A549 (cell line): ENCODE measurements around the gene CLDN4. TPM values are rescaled to one million over a fixed set of nuclear protein-coding genes. Genes with fewer than 3 reads are reported as not detected.
A peak's percentile ranks its signal among the peaks of the same experiment; 100 is the strongest.

Experiments used
- ATAC-seq, 2 experiments: fragments of 200-7000 bp in 1 of 2; fragments of >200 bp in 1 of 2; cut with Nextera tagmentation in 1 of 2; cut with Tn5 transposase in 1 of 2; 3 replicates each; pipeline versions ENCODE4 v1.8.0 to v1.9.1; 2018 to 2020; ENCODE audit warnings: mild to moderate bottlenecking in 1 of 2, moderate library complexity in 1 of 2
- CTCF ChIA-PET: fragments of 300-600 bp; sonication (Branson Sonifier 250); formaldehyde crosslinking; extraction: SDS; loops from one replicate; lab custom pipeline; 2021; ENCODE audit warnings: antibody characterized with exemption, inconsistent platforms; lab: Yijun Ruan, JAX
- POLR2A ChIA-PET: fragments of 350-600 bp; formaldehyde crosslinking; extraction: SDS; loops from one replicate; lab custom pipeline; 2021; ENCODE audit warnings: antibody characterized with exemption, inconsistent platforms; lab: Yijun Ruan, JAX
- DNase-seq, 2 experiments: peaks; one replicate each; pipeline versions ENCODE4 v3.0.0 to v3.0.0-alpha.2; 2011 to 2016; ENCODE audit warnings: low read depth in 1 of 2, low spot score in 1 of 2
- FAIRE-seq: peaks from 2 replicates; lab custom pipeline; 2011; peaks lifted over from hg19 to GRCh38; lab: Jason Lieb, UNC
- H3K27ac ChIP-seq, 2 experiments: fragments of >200 bp; sonication (Bioruptor Twin); formaldehyde crosslinking; 3 replicates each; pipeline ENCODE4 v1.5.1; 2016 to 2017
- H3K4me1 ChIP-seq: fragments of >200 bp; sonication (Bioruptor Twin); formaldehyde crosslinking; 3 replicates; pipeline ENCODE4 v1.6.1; 2016
- H3K4me2 ChIP-seq: fragments of >200 bp; sonication (Bioruptor Twin); formaldehyde crosslinking; 3 replicates; pipeline ENCODE4 v1.6.1; 2016
- H3K4me3 ChIP-seq: fragments of >200 bp; sonication (Bioruptor Twin); formaldehyde crosslinking; 3 replicates; pipeline ENCODE4 v1.5.1; 2016
- H3K9me3 ChIP-seq: fragments of >200 bp; sonication (Bioruptor Twin); formaldehyde crosslinking; 3 replicates; pipeline ENCODE4 v1.6.1; 2016
- BHLHE40 ChIP-seq: IDR thresholded peaks from 2 replicates; pipeline ENCODE4 v1.6.1; 2012; ENCODE audit warnings: low read depth, low read length, inconsistent platforms
- CBX2 ChIP-seq: fragments of 200-600 bp; sonication (generic); IDR thresholded peaks from 2 replicates; pipeline ENCODE4 v1.6.1; 2016; ENCODE audit warnings: low read depth, mild to moderate bottlenecking, borderline replicate concordance
- CEBPB ChIP-seq, 2 experiments: fragments of >200 bp in 1 of 2; sonication (Bioruptor Twin) in 1 of 2; formaldehyde crosslinking in 1 of 2; IDR thresholded peaks; 2 replicates each; pipeline ENCODE4 v1.6.1; 2012 to 2016
- CHD4 ChIP-seq: fragments of 200-600 bp; sonication (generic); IDR thresholded peaks from 2 replicates; pipeline ENCODE4 v1.6.1; 2016; ENCODE audit warnings: antibody characterized with exemption, mild to moderate bottlenecking, borderline replicate concordance
- EP300 ChIP-seq, 2 experiments: fragments of >200 bp; sonication (Bioruptor Twin); formaldehyde crosslinking; IDR thresholded peaks; 2 replicates in 1 of 2; 3 replicates in 1 of 2; pipeline ENCODE4 v1.6.1; 2016 to 2017
- ESRRA ChIP-seq: fragments of 150-350 bp; IDR thresholded peaks from 2 replicates; pipeline ENCODE4 v1.6.1; 2014; ENCODE audit warnings: mild to moderate bottlenecking, low read length, borderline replicate concordance
- FOSB ChIP-seq: fragments of 250-450 bp; sonication (Bioruptor Pico); IDR thresholded peaks from 2 replicates; pipeline ENCODE4 v1.5.0; 2020; ENCODE audit warnings: mild to moderate bottlenecking, moderate library complexity
- FOXS1 ChIP-seq: fragments of 250-450 bp; sonication (Bioruptor Pico); IDR thresholded peaks from 2 replicates; pipeline ENCODE4 v1.5.0; 2020; ENCODE audit warnings: mild to moderate bottlenecking, moderate library complexity
- GATA3 ChIP-seq: IDR thresholded peaks from 2 replicates; pipeline ENCODE4 v1.6.1; 2012; ENCODE audit warnings: borderline replicate concordance
- HDAC2 ChIP-seq: fragments of 200-600 bp; sonication (generic); IDR thresholded peaks from 2 replicates; pipeline ENCODE4 v1.6.1; 2016
- HOXA7 ChIP-seq: fragments of 250-450 bp; sonication (Bioruptor Pico); IDR thresholded peaks from 2 replicates; pipeline ENCODE4 v1.5.0; 2020; ENCODE audit warnings: mild to moderate bottlenecking, moderate library complexity
- HOXB13 ChIP-seq: fragments of 250-450 bp; sonication (Bioruptor Pico); IDR thresholded peaks from 2 replicates; pipeline ENCODE4 v1.5.0; 2020; ENCODE audit warnings: low read depth, mild to moderate bottlenecking, moderate library complexity
- KDM1A ChIP-seq: fragments of 200-600 bp; sonication (generic); IDR thresholded peaks from 2 replicates; pipeline ENCODE4 v1.6.1; 2016; ENCODE audit warnings: low read depth, mild to moderate bottlenecking
- KDM5A ChIP-seq: fragments of 200-600 bp; sonication (generic); IDR thresholded peaks from 2 replicates; pipeline ENCODE4 v1.6.1; 2016; ENCODE audit warnings: antibody characterized with exemption, mild to moderate bottlenecking
- MAFK ChIP-seq: fragments of 450-650 bp; IDR thresholded peaks from 2 replicates; pipeline ENCODE4 v1.6.1; 2014; ENCODE audit not compliant: partially characterized antibody
- MAZ ChIP-seq: fragments of 150-350 bp; IDR thresholded peaks from 2 replicates; pipeline ENCODE4 v1.6.1; 2014; ENCODE audit warnings: antibody characterized with exemption, low read depth, low read length, borderline replicate concordance
- MYC ChIP-seq: IDR thresholded peaks from 2 replicates; pipeline ENCODE4 v1.6.1; 2012; ENCODE audit warnings: mild to moderate bottlenecking, inconsistent platforms, low read length, improper control_type of control experiment, borderline replicate concordance
- NPAS2 ChIP-seq: fragments of 250-450 bp; sonication (Bioruptor Pico); IDR thresholded peaks from 2 replicates; pipeline ENCODE4 v1.8.0; 2022; ENCODE audit warnings: mild to moderate bottlenecking, moderate library complexity, borderline replicate concordance
- NR3C1 ChIP-seq: fragments of >200 bp; sonication (Bioruptor Twin); formaldehyde crosslinking; IDR thresholded peaks from 3 replicates; pipeline ENCODE4 v1.6.1; 2017
- POLR2A ChIP-seq: IDR thresholded peaks from 2 replicates; pipeline ENCODE4 v1.6.1; 2012; ENCODE audit warnings: mild to moderate bottlenecking, low read length
- POLR2AphosphoS2 ChIP-seq: conservative IDR thresholded peaks from 2 replicates; pipeline ENCODE4 v1.6.1; 2012; ENCODE audit warnings: low read length, improper control_type of control experiment, inconsistent platforms
- RAD21 ChIP-seq, 2 experiments: fragments of >200 bp in 1 of 2; sonication (Bioruptor Twin) in 1 of 2; formaldehyde crosslinking in 1 of 2; IDR thresholded peaks in 1 of 2; conservative IDR thresholded peaks in 1 of 2; 2 replicates in 1 of 2; 3 replicates in 1 of 2; pipeline ENCODE4 v1.6.1; 2012 to 2018; ENCODE audit warnings: inconsistent platforms in 1 of 2
- RCOR1 ChIP-seq: fragments of 150-350 bp; IDR thresholded peaks from 2 replicates; pipeline ENCODE4 v1.6.1; 2014; ENCODE audit warnings: antibody characterized with exemption, low read length, low read depth
- SMC3 ChIP-seq: fragments of >200 bp; sonication (Bioruptor Twin); formaldehyde crosslinking; IDR thresholded peaks from 3 replicates; pipeline ENCODE4 v1.6.1; 2018; ENCODE audit warnings: inconsistent platforms
- SREBF2 ChIP-seq: fragments of 450-650 bp; IDR thresholded peaks from 2 replicates; pipeline ENCODE4 v1.6.1; 2014; ENCODE audit warnings: mild to moderate bottlenecking, moderate library complexity
- TFCP2L1 ChIP-seq: fragments of 250-450 bp; sonication (Bioruptor Pico); IDR thresholded peaks from 2 replicates; pipeline ENCODE4 v1.5.0; 2021; ENCODE audit warnings: mild to moderate bottlenecking
- ZC3H11A ChIP-seq: fragments of 450-650 bp; IDR thresholded peaks from 2 replicates; pipeline ENCODE4 v1.6.1; 2014; ENCODE audit warnings: antibody characterized with exemption, mild to moderate bottlenecking
- ZFP36 ChIP-seq: fragments of 450-650 bp; IDR thresholded peaks from 2 replicates; pipeline ENCODE4 v1.6.1; 2014; ENCODE audit warnings: borderline replicate concordance; ENCODE audit not compliant: partially characterized antibody
- ZSCAN20 ChIP-seq: fragments of 250-450 bp; sonication (Bioruptor Pico); IDR thresholded peaks from 2 replicates; pipeline ENCODE4 v1.8.0; 2022; ENCODE audit warnings: mild to moderate bottlenecking, moderate library complexity
- WGBS: methylation state at CpG from one replicate; pipeline ENCODE4 v1.1.6; 2017; ENCODE audit errors: missing lambda C conversion rate; 5-methylcytosine and 5-hydroxymethylcytosine counted together
- polyA plus RNA-seq, 4 experiments: library from polyadenylated mRNA; depleted of rRNA in 3 of 4; stranded (reverse); fragments of >200 nt; fragmentation: RNase III in 1 of 4; extraction: RNeasy Plus Mini Kit Qiagen cat#74134 plus additional on column Dnase treatment in 1 of 4; gene quantifications; 2 replicates in 3 of 4; 3 replicates in 1 of 4; pipeline ENCODE4 v1.2.3, GENCODE V29; 2011 to 2017
- TF ChIP-seq, protein P1 (sequence below): IDR thresholded peaks from 2 replicates; pipeline ENCODE4 v1.6.1; 2012; ENCODE audit warnings: low read depth, borderline replicate concordance
- TF ChIP-seq, protein P2 (sequence below): fragments of >200 bp; sonication (Bioruptor Twin); formaldehyde crosslinking; IDR thresholded peaks from 3 replicates; pipeline ENCODE4 v1.5.1; 2016
- TF ChIP-seq, protein P3 (sequence below): fragments of >200 bp; sonication (Bioruptor Twin); formaldehyde crosslinking; IDR thresholded peaks from 3 replicates; pipeline ENCODE4 v1.6.1; 2016
- TF ChIP-seq, protein P4 (sequence below): fragments of 250-450 bp; sonication (Bioruptor Pico); IDR thresholded peaks from 2 replicates; pipeline ENCODE4 v1.5.0; 2020; ENCODE audit warnings: low read depth, mild to moderate bottlenecking, moderate library complexity
- TF ChIP-seq, protein P5 (sequence below): IDR thresholded peaks from 2 replicates; pipeline ENCODE4 v1.6.1; 2012

Gene CLDN4
- polyA plus RNA-seq, 2 of the 4 experiments (the other 2 are of a cell fraction), result 1.5 to 2.4 TPM

DNA sequence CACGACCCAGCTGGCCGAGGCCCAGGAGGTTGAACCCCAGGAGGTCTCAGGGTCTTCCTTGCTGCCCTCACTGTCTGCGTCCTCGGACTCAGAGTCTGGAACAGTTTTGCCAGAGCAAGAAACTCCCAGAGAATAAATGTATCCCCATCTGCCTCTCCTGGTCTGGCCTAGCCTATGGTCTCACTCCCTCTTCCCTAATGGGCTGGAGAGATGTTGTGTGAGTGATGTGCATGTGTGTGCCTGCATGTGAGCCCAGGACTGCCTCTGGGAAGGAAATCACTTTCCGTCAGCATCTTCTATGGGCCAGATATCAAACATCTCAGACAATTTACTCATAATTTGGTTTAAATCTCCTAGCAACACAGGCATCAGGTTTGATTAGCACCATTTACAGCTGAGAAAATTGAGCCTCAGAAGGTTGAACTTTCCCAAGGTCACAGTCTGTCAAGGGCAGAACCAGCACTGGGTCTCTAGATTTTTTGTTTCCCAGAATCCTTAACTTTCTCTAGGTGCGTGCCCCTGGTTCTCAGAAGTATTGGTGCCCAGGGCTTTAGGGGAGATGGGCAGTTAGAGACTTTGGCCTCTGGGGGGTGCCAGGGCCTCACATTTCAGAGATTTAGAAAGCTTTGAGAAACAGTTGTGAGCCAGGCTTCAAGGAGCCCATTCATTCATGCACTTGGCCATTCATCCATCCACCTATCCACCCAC, 35.1 kb downstream of the CLDN4 start:
- ChIA-PET CTCF (interaction anchor here (0.5 to 6.4 kb wide), 42 partner anchors 9 to 535 kb away, joined by 3 to 94 read pairs (median 4); partner anchors contain the start of gene ELN), POLR2A (interaction anchor here (0.5 kb wide), 1 partner anchor 344 kb away, joined by 6 read pairs; the partner anchor contains the start of gene LAT2)
- Histone ChIP-seq H3K4me1 (peaks cover 10% of the 10 kb centered on the region; the same call in 2 of the 3 replicates), H3K4me3 (no peak overlapping the region), H3K4me2 (no peak overlapping the region), H3K27ac (no peak overlapping the region), H3K9me3 (no peaks in the 10 kb centered on the region)
- no peak for TF ChIP-seq CBX2
- TF ChIP-seq FOSB (CRISPR knock-in tag), result no peak
- no peak for TF ChIP-seq POLR2A
- TF ChIP-seq ZC3H11A, result no peak
- no peak for TF ChIP-seq MYC
- no peak for TF ChIP-seq RCOR1
- TF ChIP-seq HDAC2, result no peak
- TF ChIP-seq EP300 (IDR thresholded peaks at IDR 0.05), result no peak
- TF ChIP-seq MAZ, result no peak
- TF ChIP-seq, protein P1, sequence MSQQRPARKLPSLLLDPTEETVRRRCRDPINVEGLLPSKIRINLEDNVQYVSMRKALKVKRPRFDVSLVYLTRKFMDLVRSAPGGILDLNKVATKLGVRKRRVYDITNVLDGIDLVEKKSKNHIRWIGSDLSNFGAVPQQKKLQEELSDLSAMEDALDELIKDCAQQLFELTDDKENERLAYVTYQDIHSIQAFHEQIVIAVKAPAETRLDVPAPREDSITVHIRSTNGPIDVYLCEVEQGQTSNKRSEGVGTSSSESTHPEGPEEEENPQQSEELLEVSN, result no peak
- no peak for TF ChIP-seq GATA3
- no peak for TF ChIP-seq KDM1A
- TF ChIP-seq TFCP2L1 (CRISPR knock-in tag), result no peak
- TF ChIP-seq, protein P2, sequence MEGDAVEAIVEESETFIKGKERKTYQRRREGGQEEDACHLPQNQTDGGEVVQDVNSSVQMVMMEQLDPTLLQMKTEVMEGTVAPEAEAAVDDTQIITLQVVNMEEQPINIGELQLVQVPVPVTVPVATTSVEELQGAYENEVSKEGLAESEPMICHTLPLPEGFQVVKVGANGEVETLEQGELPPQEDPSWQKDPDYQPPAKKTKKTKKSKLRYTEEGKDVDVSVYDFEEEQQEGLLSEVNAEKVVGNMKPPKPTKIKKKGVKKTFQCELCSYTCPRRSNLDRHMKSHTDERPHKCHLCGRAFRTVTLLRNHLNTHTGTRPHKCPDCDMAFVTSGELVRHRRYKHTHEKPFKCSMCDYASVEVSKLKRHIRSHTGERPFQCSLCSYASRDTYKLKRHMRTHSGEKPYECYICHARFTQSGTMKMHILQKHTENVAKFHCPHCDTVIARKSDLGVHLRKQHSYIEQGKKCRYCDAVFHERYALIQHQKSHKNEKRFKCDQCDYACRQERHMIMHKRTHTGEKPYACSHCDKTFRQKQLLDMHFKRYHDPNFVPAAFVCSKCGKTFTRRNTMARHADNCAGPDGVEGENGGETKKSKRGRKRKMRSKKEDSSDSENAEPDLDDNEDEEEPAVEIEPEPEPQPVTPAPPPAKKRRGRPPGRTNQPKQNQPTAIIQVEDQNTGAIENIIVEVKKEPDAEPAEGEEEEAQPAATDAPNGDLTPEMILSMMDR, result peak; percentile 81
- no peak for TF ChIP-seq POLR2AphosphoS2
- no peak for TF ChIP-seq MAFK
- TF ChIP-seq CHD4, result no peak
- no peak for TF ChIP-seq ZFP36
- TF ChIP-seq RAD21 (conservative IDR thresholded peaks at IDR 0.05 in 1 of 2, IDR thresholded peaks at IDR 0.05 in 1 of 2), result peak; percentile 88 to 91
- TF ChIP-seq SMC3, result peak; percentile 78
- TF ChIP-seq ZSCAN20 (CRISPR knock-in tag), result no peak
- no peak for TF ChIP-seq HOXB13 (CRISPR knock-in tag)
- no peak for TF ChIP-seq ESRRA
- FAIRE-seq, result no peak
- WGBS, result 43% methylated on average over 6 of the region's 6 CpGs
- ATAC-seq, result peak; percentile 76 to 86; a peak in 4 of 6 replicates
- peak; percentile 58 to 63 for DNase-seq

DNA sequence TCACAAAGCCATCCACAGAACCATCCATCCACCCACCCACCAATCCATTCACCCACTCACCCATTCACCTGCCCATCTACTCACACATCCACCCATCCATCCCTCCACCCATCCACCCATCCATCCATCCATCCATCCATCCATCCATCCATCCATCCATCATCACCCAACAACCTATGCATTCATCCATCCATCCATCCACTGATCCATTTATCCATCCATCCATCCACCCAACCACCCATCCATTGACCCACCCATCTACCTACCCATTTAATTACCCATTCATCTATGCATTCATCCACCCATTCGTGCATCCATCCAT, 35.6 kb downstream of the CLDN4 start:
- FAIRE-seq (no peak), ATAC-seq (no peak), DNase-seq (no peak)
- CTCF ChIA-PET, result interaction anchor here (0.5 to 6.4 kb wide), 35 partner anchors 9 to 534 kb away, joined by 3 to 94 read pairs (median 4); partner anchors contain the start of gene ELN
- Histone ChIP-seq H3K4me3 (no peak overlapping the region), H3K9me3 (no peaks in the 10 kb centered on the region), H3K4me2 (no peak overlapping the region), H3K4me1 (peaks cover 10% of the 10 kb centered on the region; the same call in 2 of the 3 replicates), H3K27ac (no peak overlapping the region)
- POLR2A ChIA-PET, result interaction anchor here (0.5 kb wide), 1 partner anchor 343 kb away, joined by 6 read pairs; the partner anchor contains the start of gene LAT2
- TF ChIP-seq HOXA7 (CRISPR knock-in tag) (no peak), CBX2 (no peak), BHLHE40 (no peak), NR3C1 (no peak), CEBPB (IDR thresholded peaks at IDR 0.05) (no peak), FOXS1 (CRISPR knock-in tag) (no peak), ZC3H11A (no peak), KDM5A (no peak), MYC (no peak), CHD4 (no peak), NPAS2 (CRISPR knock-in tag) (no peak), ZFP36 (no peak), MAFK (no peak), SREBF2 (no peak)
- TF ChIP-seq, protein P3, sequence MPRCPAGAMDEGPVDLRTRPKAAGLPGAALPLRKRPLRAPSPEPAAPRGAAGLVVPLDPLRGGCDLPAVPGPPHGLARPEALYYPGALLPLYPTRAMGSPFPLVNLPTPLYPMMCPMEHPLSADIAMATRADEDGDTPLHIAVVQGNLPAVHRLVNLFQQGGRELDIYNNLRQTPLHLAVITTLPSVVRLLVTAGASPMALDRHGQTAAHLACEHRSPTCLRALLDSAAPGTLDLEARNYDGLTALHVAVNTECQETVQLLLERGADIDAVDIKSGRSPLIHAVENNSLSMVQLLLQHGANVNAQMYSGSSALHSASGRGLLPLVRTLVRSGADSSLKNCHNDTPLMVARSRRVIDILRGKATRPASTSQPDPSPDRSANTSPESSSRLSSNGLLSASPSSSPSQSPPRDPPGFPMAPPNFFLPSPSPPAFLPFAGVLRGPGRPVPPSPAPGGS, result no peak
- TF ChIP-seq, protein P4, sequence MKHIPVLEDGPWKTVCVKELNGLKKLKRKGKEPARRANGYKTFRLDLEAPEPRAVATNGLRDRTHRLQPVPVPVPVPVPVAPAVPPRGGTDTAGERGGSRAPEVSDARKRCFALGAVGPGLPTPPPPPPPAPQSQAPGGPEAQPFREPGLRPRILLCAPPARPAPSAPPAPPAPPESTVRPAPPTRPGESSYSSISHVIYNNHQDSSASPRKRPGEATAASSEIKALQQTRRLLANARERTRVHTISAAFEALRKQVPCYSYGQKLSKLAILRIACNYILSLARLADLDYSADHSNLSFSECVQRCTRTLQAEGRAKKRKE (CRISPR knock-in tag), result no peak
- TF ChIP-seq, protein P5, sequence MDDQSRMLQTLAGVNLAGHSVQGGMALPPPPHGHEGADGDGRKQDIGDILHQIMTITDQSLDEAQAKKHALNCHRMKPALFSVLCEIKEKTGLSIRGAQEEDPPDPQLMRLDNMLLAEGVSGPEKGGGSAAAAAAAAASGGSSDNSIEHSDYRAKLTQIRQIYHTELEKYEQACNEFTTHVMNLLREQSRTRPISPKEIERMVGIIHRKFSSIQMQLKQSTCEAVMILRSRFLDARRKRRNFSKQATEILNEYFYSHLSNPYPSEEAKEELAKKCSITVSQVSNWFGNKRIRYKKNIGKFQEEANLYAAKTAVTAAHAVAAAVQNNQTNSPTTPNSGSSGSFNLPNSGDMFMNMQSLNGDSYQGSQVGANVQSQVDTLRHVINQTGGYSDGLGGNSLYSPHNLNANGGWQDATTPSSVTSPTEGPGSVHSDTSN, result no peak
- 43% methylated on average over 1 of the region's 1 CpG for WGBS
